GM12801 (cell line): ENCODE measurements around the gene RAB44.

Source experiments
- TF ChIP-seq, protein P1 (sequence below): IDR thresholded peaks from one replicate; pipeline ENCODE4 v1.5.1; 2011; ENCODE audit warnings: control low read depth; ENCODE audit not compliant: insufficient read length; ENCODE audit errors: extremely low read depth

Gene RAB44

GRCh38 chr6:36780442-36781177 lies 83.0 kb downstream of the RAB44 start:
- TF ChIP-seq, protein P1, sequence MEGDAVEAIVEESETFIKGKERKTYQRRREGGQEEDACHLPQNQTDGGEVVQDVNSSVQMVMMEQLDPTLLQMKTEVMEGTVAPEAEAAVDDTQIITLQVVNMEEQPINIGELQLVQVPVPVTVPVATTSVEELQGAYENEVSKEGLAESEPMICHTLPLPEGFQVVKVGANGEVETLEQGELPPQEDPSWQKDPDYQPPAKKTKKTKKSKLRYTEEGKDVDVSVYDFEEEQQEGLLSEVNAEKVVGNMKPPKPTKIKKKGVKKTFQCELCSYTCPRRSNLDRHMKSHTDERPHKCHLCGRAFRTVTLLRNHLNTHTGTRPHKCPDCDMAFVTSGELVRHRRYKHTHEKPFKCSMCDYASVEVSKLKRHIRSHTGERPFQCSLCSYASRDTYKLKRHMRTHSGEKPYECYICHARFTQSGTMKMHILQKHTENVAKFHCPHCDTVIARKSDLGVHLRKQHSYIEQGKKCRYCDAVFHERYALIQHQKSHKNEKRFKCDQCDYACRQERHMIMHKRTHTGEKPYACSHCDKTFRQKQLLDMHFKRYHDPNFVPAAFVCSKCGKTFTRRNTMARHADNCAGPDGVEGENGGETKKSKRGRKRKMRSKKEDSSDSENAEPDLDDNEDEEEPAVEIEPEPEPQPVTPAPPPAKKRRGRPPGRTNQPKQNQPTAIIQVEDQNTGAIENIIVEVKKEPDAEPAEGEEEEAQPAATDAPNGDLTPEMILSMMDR, result no peak

DNA sequence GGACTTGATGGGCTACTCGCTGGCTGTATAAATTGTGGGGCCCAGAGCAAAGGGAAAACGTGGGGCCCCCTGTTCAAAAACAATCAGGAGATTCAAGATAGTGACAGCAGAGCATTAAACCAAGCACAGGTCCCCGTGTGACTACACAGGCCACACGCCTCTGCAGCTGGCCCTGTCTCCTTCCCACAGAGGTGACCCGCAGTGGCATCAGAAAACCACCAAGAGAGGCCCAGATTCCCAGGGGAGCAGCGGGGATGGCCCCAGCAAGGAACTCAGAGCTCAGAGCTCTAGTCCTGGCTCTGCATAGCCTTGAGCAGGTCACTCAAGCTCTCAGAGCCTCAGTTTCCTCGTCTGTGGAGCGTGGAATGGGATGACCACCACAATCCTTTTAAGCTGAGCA lies 84.0 kb downstream of the RAB44 start:
- TF ChIP-seq, protein P1, result no peak
